GM21515 (cell line): ENCODE data around the gene TAMALIN.

Experiments used
- ATAC-seq: cut with Tn5 transposase; IDR thresholded peaks from one replicate; pipeline ENCODE4 v1.9.1; 2021; ENCODE audit not compliant: unreplicated experiment

The TAMALIN gene

GRCh38 chr12:51980809-51981127 lies 26.0 kb upstream of the TAMALIN start:
- ATAC-seq = no peak

GRCh38 chr12:51984657-51985056 lies 22.1 kb upstream of the TAMALIN start:
- ATAC-seq = no peak

GRCh38 chr12:51985154-51985835 lies 21.5 kb upstream of the TAMALIN start:
- no peak for ATAC-seq

- no peak for ATAC-seq
Measured at GRCh38 chr12:51986834-51987233, 19.9 kb upstream of the TAMALIN start.

- no peak for ATAC-seq
Measured at GRCh38 chr12:51992246-51992645, 14.5 kb upstream of the TAMALIN start.

- no peak for ATAC-seq
Measured at GRCh38 chr12:51994539-51994820, 12.3 kb upstream of the TAMALIN start.

- ATAC-seq = no peak
Measured at GRCh38 chr12:51994959-51995358, 11.8 kb upstream of the TAMALIN start.

GRCh38 chr12:51997136-51997535 lies 9.6 kb upstream of the TAMALIN start:
- no peak for ATAC-seq

- no peak for ATAC-seq
Measured at GRCh38 chr12:52003016-52003550, 3.7 kb upstream of the TAMALIN start.

GRCh38 chr12:52003591-52003990 lies 3.2 kb upstream of the TAMALIN start:
- ATAC-seq = no peak

- ATAC-seq = no peak
Measured at GRCh38 chr12:52004042-52004648, 2.6 kb upstream of the TAMALIN start.

- no peak for ATAC-seq
Measured at GRCh38 chr12:52005218-52005902, 1.4 kb upstream of the TAMALIN start.

- ATAC-seq = no peak
Measured at GRCh38 chr12:52005903-52006703, 643 bp upstream of the TAMALIN start.

GRCh38 chr12:52007158-52007921 lies 594 bp downstream of the TAMALIN start:
- no peak for ATAC-seq

- no peak for ATAC-seq
Measured at GRCh38 chr12:52007982-52008510, 1.3 kb downstream of the TAMALIN start.

GRCh38 chr12:52009081-52009751 lies 2.5 kb downstream of the TAMALIN start:
- ATAC-seq = no peak

GRCh38 chr12:52010152-52010622 lies 3.4 kb downstream of the TAMALIN start:
- ATAC-seq = no peak

- ATAC-seq = no peak
Measured at GRCh38 chr12:52010692-52011601, 4.2 kb downstream of the TAMALIN start.
